Activated CD4-positive, alpha-beta T cell treated with anti-CD3 and anti-CD28 coated beads for 36 hours (primary cell): Measurements from ENCODE around the gene CACNA2D2. TPM values are rescaled to one million over a fixed set of nuclear protein-coding genes. Genes with fewer than 3 reads are reported as not detected.
A peak's percentile ranks its signal among the peaks of the same experiment; 100 is the strongest.

Experiments used
- ATAC-seq: fragments of 200-7000 bp; cut with Tn5 transposase; one replicate; pipeline ENCODE4 v1.10.0; 2021; ENCODE audit warnings: mild to moderate bottlenecking, moderate library complexity
- CTCF ChIA-PET: fragments of 350-600 bp; sonication (Branson Sonifier 250); formaldehyde crosslinking; loops from one replicate; lab custom pipeline; 2021; ENCODE audit warnings: antibody characterized with exemption; lab: Charles Lee
- POLR2A ChIA-PET: fragments of 350-600 bp; sonication (Branson Sonifier 250); formaldehyde crosslinking; loops from one replicate; lab custom pipeline; 2021; ENCODE audit warnings: antibody characterized with exemption, inconsistent platforms; lab: Charles Lee
- DNase-seq: peaks from one replicate; pipeline ENCODE4 v3.0.0-alpha.2; 2020
- H3K27ac Mint-ChIP-seq: one replicate; pipeline ENCODE4 v1.8.0; 2021; ENCODE audit warnings: mixed read lengths
- H3K27me3 Mint-ChIP-seq: one replicate; pipeline ENCODE4 v1.8.0; 2021; ENCODE audit warnings: mixed read lengths
- H3K36me3 Mint-ChIP-seq: one replicate; pipeline ENCODE4 v1.8.0; 2021; ENCODE audit warnings: low read depth, mixed read lengths
- H3K4me1 Mint-ChIP-seq: one replicate; pipeline ENCODE4 v1.8.0; 2021; ENCODE audit warnings: mixed read lengths
- H3K4me3 Mint-ChIP-seq: one replicate; pipeline ENCODE4 v1.8.0; 2021; ENCODE audit warnings: mild to moderate bottlenecking, moderate library complexity, mixed read lengths
- H3K9me3 Mint-ChIP-seq: one replicate; pipeline ENCODE4 v1.8.0; 2021; ENCODE audit warnings: low read depth, mixed read lengths
- intact Hi-C, 2 experiments: fragments of 100-400 bp; cut with DNase I in 1 of 2; cut with micrococcal nuclease in 1 of 2; formaldehyde crosslinking; loops; one replicate each; pipeline versions ENCODE4 v1.14.2 to v1.15.1; 2022 to 2024; cut with DNase I, micrococcal nuclease
- total RNA-seq, 2 experiments: library from RNA; stranded (reverse); gene quantifications; one replicate each; pipeline ENCODE4 v1.2.3, GENCODE V29; 2021

The CACNA2D2 gene
- total RNA-seq = 1 to 10 TPM; 1.1 to 1.5 TPM

- POLR2A ChIA-PET = interaction anchor here (0.7 kb wide), 1 partner anchor 204 kb away, joined by 3 read pairs; no protein-coding TSS in a partner anchor
- peaks cover 14% of the 10 kb centered on the region for H3K27me3 Mint-ChIP-seq
- CTCF ChIA-PET = interaction anchor here (1.5 kb wide), 1 partner anchor 8 kb away, joined by 3 read pairs; no protein-coding TSS in a partner anchor
Measured at GRCh38 chr3:50503504-50504342, at the start of gene CACNA2D2. Gene CACNA2D2, minus strand, starts transcription at chr3:50503634. Its CDS starts 211 bp downstream, at chr3:50503423.

DNA sequence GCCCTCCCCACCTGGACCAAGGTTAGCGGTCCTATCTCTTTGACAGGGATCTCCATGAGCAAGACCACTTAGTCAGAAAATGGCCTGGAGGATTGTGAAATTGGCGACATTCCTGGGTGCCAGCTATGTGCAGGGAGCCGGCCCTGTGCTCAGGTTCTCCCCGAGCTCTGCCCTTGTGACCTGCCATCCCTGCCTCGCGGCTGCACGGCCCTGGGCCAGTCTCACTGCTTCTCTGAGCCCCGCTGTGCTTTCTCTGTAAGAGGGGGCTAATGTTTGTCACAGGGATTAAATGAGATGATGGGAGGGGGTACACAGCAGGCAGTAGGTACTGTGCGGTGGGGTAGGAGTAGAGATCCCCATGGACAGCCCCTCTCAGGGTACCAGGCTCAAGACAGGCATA lies 49.2 kb upstream of the CACNA2D2 start:
- H3K27me3 Mint-ChIP-seq = no peaks in the 10 kb centered on the region
- H3K4me3 Mint-ChIP-seq = no peak overlapping the region
- POLR2A ChIA-PET = no interaction called here
- DNase-seq = no peak
- CTCF ChIA-PET = interaction anchor here (0.7 to 2.0 kb wide), 4 partner anchors 10 to 212 kb away, joined by 3 to 11 read pairs (median 4); partner anchors contain the start of genes C3orf18 and RASSF1
- no peaks in the 10 kb centered on the region for H3K36me3 Mint-ChIP-seq
- no peak overlapping the region for H3K27ac Mint-ChIP-seq
- H3K4me1 Mint-ChIP-seq = no peaks in the 10 kb centered on the region
- H3K9me3 Mint-ChIP-seq = no peaks in the 10 kb centered on the region
- intact Hi-C loops = no loop called here
- ATAC-seq = no peak

More at GRCh38 chr3:50503504-50504342, at the start of gene CACNA2D2:
- H3K4me1 Mint-ChIP-seq = no peaks in the 10 kb centered on the region
- peak; percentile 86 for ATAC-seq
- peak within 1 kb of the TSS; percentile 48 for H3K4me3 Mint-ChIP-seq
- H3K9me3 Mint-ChIP-seq = no peaks in the 10 kb centered on the region
- H3K36me3 Mint-ChIP-seq = no peaks in the 10 kb centered on the region
- H3K27ac Mint-ChIP-seq = no peak within 1 kb of the TSS
- intact Hi-C loops = no loop called here
- peak; percentile 70 for DNase-seq

GRCh38 chr3:50551681-50552435 lies 48.4 kb upstream of the CACNA2D2 start:
- ATAC-seq = no peak
- Mint-ChIP-seq H3K36me3 (no peaks in the 10 kb centered on the region), H3K4me3 (no peak overlapping the region), H3K27me3 (no peaks in the 10 kb centered on the region), H3K9me3 (no peaks in the 10 kb centered on the region), H3K27ac (no peak overlapping the region), H3K4me1 (no peaks in the 10 kb centered on the region)
- peak; percentile 44 for DNase-seq
- ChIA-PET POLR2A (no interaction called here), CTCF (interaction anchor here (0.6 to 2.5 kb wide), 10 partner anchors 9 to 214 kb away, joined by 3 to 11 read pairs (median 3); partner anchors contain the start of genes C3orf18 and MAPKAPK3)
- intact Hi-C loops = no loop called here

DNA sequence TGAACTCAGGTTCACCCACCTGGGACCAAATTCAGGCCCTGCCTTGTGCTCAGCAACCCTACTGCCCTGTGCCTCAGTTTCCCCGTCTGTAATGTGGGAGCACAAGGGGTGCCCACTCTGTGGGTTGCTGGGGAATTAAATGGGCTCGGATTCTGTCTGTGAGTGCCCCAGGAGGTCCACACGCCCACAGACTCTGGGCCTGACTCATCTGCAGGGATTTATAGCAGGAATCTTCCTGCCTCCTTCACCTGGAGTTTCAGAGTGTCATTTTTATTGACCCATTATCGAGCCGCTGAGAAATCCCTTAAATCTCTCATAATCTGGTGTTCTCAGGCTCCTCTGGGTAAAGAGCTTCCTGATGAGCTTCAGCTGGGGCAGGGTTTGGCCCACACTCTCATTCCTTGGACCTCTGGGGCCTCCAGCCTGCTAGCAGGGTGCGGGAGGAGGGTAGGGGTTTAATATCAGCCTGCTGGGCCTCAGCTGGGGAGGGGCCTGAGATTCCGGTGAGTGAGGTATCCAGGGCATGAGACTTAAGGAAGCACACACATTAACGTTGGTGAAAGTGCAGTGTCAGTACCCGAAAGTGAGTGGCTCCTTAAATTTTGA lies 47.7 kb upstream of the CACNA2D2 start:
- Mint-ChIP-seq H3K9me3 (no peaks in the 10 kb centered on the region), H3K4me3 (no peak overlapping the region), H3K4me1 (no peaks in the 10 kb centered on the region), H3K36me3 (no peaks in the 10 kb centered on the region), H3K27me3 (no peaks in the 10 kb centered on the region), H3K27ac (no peak overlapping the region)
- intact Hi-C loops = no loop called here
- POLR2A ChIA-PET = no interaction called here
- CTCF ChIA-PET = interaction anchor here (0.6 to 2.5 kb wide), 12 partner anchors 9 to 288 kb away, joined by 3 to 11 read pairs (median 4); partner anchors contain the start of genes C3orf18 and MAPKAPK3
- ATAC-seq = no peak
- DNase-seq = no peak

- POLR2A ChIA-PET = no interaction called here
- Mint-ChIP-seq H3K36me3 (no peaks in the 10 kb centered on the region), H3K4me1 (no peaks in the 10 kb centered on the region), H3K27me3 (no peaks in the 10 kb centered on the region), H3K4me3 (no peak overlapping the region), H3K9me3 (no peaks in the 10 kb centered on the region), H3K27ac (no peak overlapping the region)
- peak; percentile 78 for ATAC-seq
- CTCF ChIA-PET = interaction anchor here (0.7 to 2.5 kb wide), 13 partner anchors 8 to 287 kb away, joined by 3 to 7 read pairs (median 4); partner anchors contain the start of gene MAPKAPK3
- peak; percentile 83 for DNase-seq
- intact Hi-C loops = loop anchor here in 1 of 2 experiments (1.0 kb wide), 1 partner anchor 114 kb away; no protein-coding TSS in a partner anchor
Measured at GRCh38 chr3:50550079-50550736, 46.8 kb upstream of the CACNA2D2 start.

DNA sequence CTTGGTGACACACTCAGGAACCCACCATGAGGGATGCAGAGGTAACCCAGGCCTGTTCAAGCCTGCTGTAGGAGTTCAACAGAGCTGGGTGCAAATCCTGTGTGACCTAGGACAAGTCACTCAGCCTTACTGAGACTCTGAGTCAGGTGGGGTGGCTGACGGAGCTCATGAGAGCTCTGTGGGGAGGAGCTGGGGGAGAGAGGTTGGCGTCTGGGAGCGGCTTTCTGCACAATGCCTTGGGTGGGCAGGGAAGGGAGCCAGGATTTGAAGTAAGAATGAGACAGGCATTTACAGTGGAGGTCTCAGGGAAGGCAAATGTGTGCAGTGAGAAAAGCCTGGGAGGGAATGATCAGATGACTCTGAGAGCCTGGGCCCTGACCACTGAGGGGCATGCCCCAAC lies 45.8 kb upstream of the CACNA2D2 start:
- H3K4me3 Mint-ChIP-seq = no peak overlapping the region
- intact Hi-C loops = no loop called here
- DNase-seq = no peak
- H3K27ac Mint-ChIP-seq = no peak overlapping the region
- no peaks in the 10 kb centered on the region for H3K36me3 Mint-ChIP-seq
- ChIA-PET POLR2A (no interaction called here), CTCF (interaction anchor here (0.7 to 2.5 kb wide), 10 partner anchors 10 to 201 kb away, joined by 3 to 7 read pairs (median 4); no protein-coding TSS in a partner anchor)
- no peaks in the 10 kb centered on the region for H3K27me3 Mint-ChIP-seq
- H3K4me1 Mint-ChIP-seq = no peaks in the 10 kb centered on the region
- H3K9me3 Mint-ChIP-seq = no peaks in the 10 kb centered on the region
- no peak for ATAC-seq

DNA sequence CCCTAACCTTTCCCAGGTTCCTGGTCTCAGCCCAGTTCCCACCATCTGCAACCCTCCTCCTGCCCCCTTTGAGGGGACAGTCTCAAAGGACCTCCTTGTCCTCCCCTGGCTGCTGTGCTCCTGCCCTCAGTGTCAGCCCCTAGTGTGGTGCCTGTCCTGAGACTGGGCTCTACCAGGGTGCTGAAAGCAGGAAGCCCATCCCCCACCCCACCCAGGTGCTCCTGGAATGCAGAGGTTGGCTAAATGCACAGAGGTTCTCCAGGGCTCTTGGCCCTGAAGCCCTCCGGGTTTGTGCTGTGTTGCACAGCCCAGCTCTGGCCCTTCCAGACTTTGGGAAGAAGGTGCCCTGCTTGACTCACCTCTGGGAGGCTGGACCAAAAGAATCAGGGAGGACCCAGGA lies 42.3 kb upstream of the CACNA2D2 start:
- H3K36me3 Mint-ChIP-seq = no peaks in the 10 kb centered on the region
- H3K4me1 Mint-ChIP-seq = no peaks in the 10 kb centered on the region
- ChIA-PET CTCF (interaction anchor here (1.5 to 4.5 kb wide), 2 partner anchors 69 to 109 kb away, joined by 4 to 44 read pairs; no protein-coding TSS in a partner anchor), POLR2A (no interaction called here)
- DNase-seq (no peak), ATAC-seq (no peak)
- intact Hi-C loops = no loop called here
- no peak overlapping the region for H3K27ac Mint-ChIP-seq
- no peaks in the 10 kb centered on the region for H3K9me3 Mint-ChIP-seq
- H3K27me3 Mint-ChIP-seq = no peaks in the 10 kb centered on the region
- H3K4me3 Mint-ChIP-seq = no peak overlapping the region

- DNase-seq (peak; percentile 78), ATAC-seq (peak; percentile 78)
- ChIA-PET CTCF (interaction anchor here (0.5 to 4.5 kb wide), 36 partner anchors 8 to 830 kb away, joined by 3 to 44 read pairs (median 4); partner anchors contain the start of genes C3orf18 and CISH), POLR2A (no interaction called here)
- H3K27me3 Mint-ChIP-seq = no peaks in the 10 kb centered on the region
- H3K27ac Mint-ChIP-seq = no peak overlapping the region
- intact Hi-C loops = loop anchor here (1.0 to 2.0 kb wide), 4 partner anchors 23 to 196 kb away; no protein-coding TSS in a partner anchor
- no peaks in the 10 kb centered on the region for H3K36me3 Mint-ChIP-seq
- H3K4me3 Mint-ChIP-seq = no peak overlapping the region
- H3K9me3 Mint-ChIP-seq = no peaks in the 10 kb centered on the region
- H3K4me1 Mint-ChIP-seq = no peaks in the 10 kb centered on the region
Measured at GRCh38 chr3:50542177-50543034, 39.0 kb upstream of the CACNA2D2 start.

DNA sequence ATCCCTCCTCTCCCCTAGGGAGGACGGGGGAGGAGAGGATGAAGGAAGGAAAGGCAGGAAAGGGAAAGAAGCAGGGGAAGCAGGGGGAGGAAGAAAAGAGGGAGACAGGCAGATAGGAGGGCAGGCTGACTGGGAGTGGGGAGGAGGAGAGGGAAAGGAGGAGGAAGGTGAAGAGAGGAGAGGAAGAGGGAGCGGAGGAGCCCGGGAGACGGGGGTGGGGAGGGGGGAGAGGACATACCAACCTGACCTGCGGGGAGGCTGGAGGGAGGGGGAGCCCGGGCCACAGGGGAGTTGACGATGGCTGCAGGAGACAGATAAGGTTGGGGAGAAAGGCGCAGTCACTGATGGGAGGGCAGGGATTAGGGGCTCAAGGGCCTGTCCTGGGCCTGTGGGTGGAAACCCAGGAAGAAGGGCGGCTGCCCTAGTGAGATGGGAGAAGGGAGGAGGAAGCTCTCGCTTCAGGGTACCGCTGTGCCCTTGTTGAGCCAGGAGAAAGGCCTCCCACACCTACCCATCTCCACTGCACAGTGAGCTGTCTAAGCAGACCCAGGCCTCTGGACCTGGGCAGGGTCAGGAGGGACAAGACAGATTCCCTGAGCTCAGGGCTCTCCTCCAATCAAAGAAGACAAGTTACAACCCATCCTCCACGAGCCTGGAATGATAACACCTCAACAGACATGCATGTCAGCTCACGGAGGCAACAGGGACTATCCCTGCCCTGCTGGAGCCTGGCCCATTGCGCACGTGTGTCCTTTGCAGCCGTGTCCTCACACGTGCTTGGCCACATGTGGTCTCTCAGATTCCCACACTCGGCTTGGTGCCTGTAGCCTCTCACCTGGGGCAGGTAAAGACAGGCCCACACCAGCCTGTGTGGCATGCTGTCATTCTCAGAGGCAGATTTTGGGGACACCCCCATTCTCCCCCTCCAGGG lies 36.2 kb upstream of the CACNA2D2 start:
- ChIA-PET POLR2A (no interaction called here), CTCF (interaction anchor here (0.6 to 2.7 kb wide), 4 partner anchors 10 to 174 kb away, joined by 3 to 6 read pairs (median 4); no protein-coding TSS in a partner anchor)
- H3K4me1 Mint-ChIP-seq = no peaks in the 10 kb centered on the region
- H3K27me3 Mint-ChIP-seq = no peaks in the 10 kb centered on the region
- intact Hi-C loops = no loop called here
- no peak overlapping the region for H3K27ac Mint-ChIP-seq
- no peaks in the 10 kb centered on the region for H3K9me3 Mint-ChIP-seq
- DNase-seq (no peak), ATAC-seq (no peak)
- no peak overlapping the region for H3K4me3 Mint-ChIP-seq
- no peaks in the 10 kb centered on the region for H3K36me3 Mint-ChIP-seq
